MM.1S (cell line): ENCODE data around the gene FBLIM1.

Experiments used
- DNase-seq: peaks from one replicate; pipeline ENCODE4 v3.0.0-alpha.2; 2015
- H2AFZ ChIP-seq: fragments of 300-600 bp; sonication (generic); 2 replicates; pipeline ENCODE4 v1.6.0; 2016; ENCODE audit warnings: antibody characterized with exemption, low read length
- H3F3A ChIP-seq: fragments of 300-600 bp; sonication (generic); 2 replicates; pipeline ENCODE4 v1.6.1; 2016; ENCODE audit warnings: mild to moderate bottlenecking, antibody characterized with exemption, low read length, moderate library complexity, mixed read lengths; ENCODE audit not compliant: insufficient read depth
- H3K27ac ChIP-seq: fragments of 300-600 bp; sonication (generic); 2 replicates; pipeline ENCODE4 v1.5.1; 2016; ENCODE audit warnings: mild to moderate bottlenecking, low read length
- H3K27me3 ChIP-seq: fragments of 300-600 bp; sonication (generic); replicated peaks from 2 replicates; pipeline ENCODE4 v1.6.0; 2016; ENCODE audit warnings: low read length; ENCODE audit not compliant: insufficient read depth
- H3K36me3 ChIP-seq: fragments of 300-600 bp; sonication (generic); replicated peaks from 2 replicates; pipeline ENCODE4 v1.6.1; 2016; ENCODE audit warnings: mild to moderate bottlenecking, low read length, mixed read lengths; ENCODE audit not compliant: insufficient read depth
- H3K4me1 ChIP-seq: fragments of 300-600 bp; sonication (generic); 2 replicates; pipeline ENCODE4 v1.6.1; 2016; ENCODE audit warnings: low read length, mixed read lengths
- H3K4me2 ChIP-seq: fragments of 300-600 bp; sonication (generic); 2 replicates; pipeline ENCODE4 v1.6.0; 2016; ENCODE audit warnings: low read depth, low read length
- H3K4me3 ChIP-seq: fragments of 300-600 bp; sonication (generic); 2 replicates; pipeline ENCODE4 v1.5.1; 2016; ENCODE audit warnings: low read length, mixed read lengths
- H3K79me2 ChIP-seq: fragments of 300-600 bp; sonication (generic); 2 replicates; pipeline ENCODE4 v1.6.1; 2016; ENCODE audit warnings: mixed run types, low read length, mixed read lengths
- H3K9ac ChIP-seq: fragments of 300-600 bp; sonication (generic); 2 replicates; pipeline ENCODE4 v1.6.1; 2016; ENCODE audit warnings: low read length, mixed read lengths
- H3K9me2 ChIP-seq: fragments of 300-600 bp; sonication (generic); replicated peaks from 2 replicates; pipeline ENCODE4 v1.6.1; 2016; ENCODE audit warnings: mild to moderate bottlenecking, low read length, mixed read lengths; ENCODE audit not compliant: insufficient read depth
- H3K9me3 ChIP-seq: fragments of 300-600 bp; sonication (generic); replicated peaks from 2 replicates; pipeline ENCODE4 v1.6.1; 2016; ENCODE audit warnings: mild to moderate bottlenecking, low read length, mixed read lengths; ENCODE audit not compliant: insufficient read depth
- H4K20me1 ChIP-seq: fragments of 300-600 bp; sonication (generic); 2 replicates; pipeline ENCODE4 v1.6.1; 2016; ENCODE audit warnings: mild to moderate bottlenecking, low read length, moderate library complexity, mixed read lengths; ENCODE audit not compliant: insufficient read depth
- EZH2 ChIP-seq: fragments of 300-600 bp; sonication (generic); optimal IDR thresholded peaks from 2 replicates; pipeline ENCODE3; 2017; ENCODE audit warnings: low read depth, mild to moderate bottlenecking, antibody characterized with exemption, low read length, mixed read lengths
- EZH2phosphoT487 ChIP-seq: fragments of 300-600 bp; sonication (generic); IDR thresholded peaks from 2 replicates; pipeline ENCODE4 v1.6.1; 2018; ENCODE audit warnings: antibody characterized with exemption, low read length
- TF ChIP-seq, protein P1 (sequence below): fragments of 300-600 bp; sonication (generic); IDR thresholded peaks from 2 replicates; pipeline ENCODE4 v1.5.1; 2016; ENCODE audit warnings: antibody characterized with exemption, low read length, mixed read lengths

Gene FBLIM1

DNA sequence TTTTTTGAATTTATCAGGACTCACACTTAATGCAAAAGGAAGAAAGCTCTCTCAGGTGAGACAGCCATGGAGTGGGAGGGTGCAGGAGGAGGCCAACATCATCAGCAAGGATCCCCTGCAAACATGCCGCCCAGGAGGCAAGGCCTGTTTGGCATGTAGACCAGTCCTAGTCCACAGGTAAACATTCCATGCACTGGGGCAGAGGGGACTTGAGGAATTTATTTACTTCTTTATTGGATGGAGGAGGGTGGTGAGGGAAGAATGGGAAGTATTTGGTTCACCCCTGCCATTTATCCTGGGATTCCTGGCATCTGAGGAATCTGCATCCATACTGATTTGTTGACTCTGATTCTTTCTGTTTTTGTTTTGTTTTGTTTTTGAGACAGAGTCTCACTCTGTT, 50.4 kb downstream of the FBLIM1 start:
- H3K36me3 ChIP-seq: no peaks in the 10 kb centered on the region
- H3K79me2 ChIP-seq: no peaks in the 10 kb centered on the region
- no peaks in the 10 kb centered on the region for H4K20me1 ChIP-seq
- no peaks in the 10 kb centered on the region for H3F3A ChIP-seq
- H3K9me2 ChIP-seq: no peaks in the 10 kb centered on the region
- no peaks in the 10 kb centered on the region for H3K4me1 ChIP-seq
- H3K4me2 ChIP-seq: no peak overlapping the region
- no peak overlapping the region for H3K4me3 ChIP-seq
- H3K9me3 ChIP-seq: no peaks in the 10 kb centered on the region
- TF ChIP-seq, protein P1, sequence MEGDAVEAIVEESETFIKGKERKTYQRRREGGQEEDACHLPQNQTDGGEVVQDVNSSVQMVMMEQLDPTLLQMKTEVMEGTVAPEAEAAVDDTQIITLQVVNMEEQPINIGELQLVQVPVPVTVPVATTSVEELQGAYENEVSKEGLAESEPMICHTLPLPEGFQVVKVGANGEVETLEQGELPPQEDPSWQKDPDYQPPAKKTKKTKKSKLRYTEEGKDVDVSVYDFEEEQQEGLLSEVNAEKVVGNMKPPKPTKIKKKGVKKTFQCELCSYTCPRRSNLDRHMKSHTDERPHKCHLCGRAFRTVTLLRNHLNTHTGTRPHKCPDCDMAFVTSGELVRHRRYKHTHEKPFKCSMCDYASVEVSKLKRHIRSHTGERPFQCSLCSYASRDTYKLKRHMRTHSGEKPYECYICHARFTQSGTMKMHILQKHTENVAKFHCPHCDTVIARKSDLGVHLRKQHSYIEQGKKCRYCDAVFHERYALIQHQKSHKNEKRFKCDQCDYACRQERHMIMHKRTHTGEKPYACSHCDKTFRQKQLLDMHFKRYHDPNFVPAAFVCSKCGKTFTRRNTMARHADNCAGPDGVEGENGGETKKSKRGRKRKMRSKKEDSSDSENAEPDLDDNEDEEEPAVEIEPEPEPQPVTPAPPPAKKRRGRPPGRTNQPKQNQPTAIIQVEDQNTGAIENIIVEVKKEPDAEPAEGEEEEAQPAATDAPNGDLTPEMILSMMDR: no peak
- TF ChIP-seq EZH2 (no peak), EZH2phosphoT487 (no peak)
- no peak overlapping the region for H3K27ac ChIP-seq
- no peak overlapping the region for H2AFZ ChIP-seq
- DNase-seq: no peak
- no peaks in the 10 kb centered on the region for H3K27me3 ChIP-seq
- H3K9ac ChIP-seq: no peak overlapping the region

DNA sequence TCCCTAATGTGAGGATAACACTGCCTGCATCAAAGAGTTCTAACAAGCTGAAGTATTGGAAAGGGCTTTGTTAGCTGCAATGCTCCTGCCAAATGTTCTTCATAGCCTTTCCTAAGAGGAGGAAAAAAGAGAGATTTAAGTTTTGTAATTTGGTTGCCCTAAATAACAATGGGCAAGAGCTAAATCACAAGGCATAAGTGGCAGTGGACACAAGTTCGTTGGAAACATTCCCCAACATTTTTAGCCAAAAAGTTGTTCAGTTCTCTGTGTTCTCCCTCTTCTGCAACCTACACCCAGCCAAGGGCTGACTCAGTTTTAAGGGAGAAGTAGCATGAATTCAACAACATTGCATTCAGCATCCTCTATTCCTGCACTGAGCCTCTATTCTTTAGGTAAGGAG, 51.5 kb downstream of the FBLIM1 start:
- Histone ChIP-seq H3K27ac (no peak overlapping the region), H3F3A (no peaks in the 10 kb centered on the region), H3K27me3 (no peaks in the 10 kb centered on the region), H2AFZ (no peak overlapping the region), H3K9me3 (no peaks in the 10 kb centered on the region), H3K4me2 (no peak overlapping the region), H3K4me1 (no peaks in the 10 kb centered on the region), H3K9me2 (no peaks in the 10 kb centered on the region), H3K79me2 (no peaks in the 10 kb centered on the region), H3K36me3 (no peaks in the 10 kb centered on the region), H3K9ac (no peak overlapping the region), H3K4me3 (no peak overlapping the region), H4K20me1 (no peaks in the 10 kb centered on the region)
- TF ChIP-seq EZH2 (no peak), EZH2phosphoT487 (no peak)
- TF ChIP-seq, protein P1: no peak
- no peak for DNase-seq

DNA sequence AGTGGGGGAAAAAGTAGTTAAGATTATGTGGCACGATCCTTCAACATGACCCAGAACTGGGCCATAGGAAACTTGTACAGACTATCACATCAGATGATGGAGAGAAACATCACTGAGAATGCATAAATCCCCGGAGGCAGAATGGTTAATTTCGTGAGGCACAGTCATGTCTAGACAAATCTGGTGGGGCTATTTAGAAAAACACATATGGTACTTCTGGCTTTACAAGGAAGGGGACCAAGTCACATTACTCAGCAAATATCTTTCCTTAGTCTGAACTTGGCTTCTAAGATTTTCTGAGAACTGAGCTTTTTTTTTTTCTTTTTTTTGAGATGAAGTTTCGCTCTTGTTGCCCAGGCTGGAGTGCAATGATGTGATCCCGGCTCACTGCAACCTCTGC, 58.1 kb downstream of the FBLIM1 start:
- Histone ChIP-seq H3K36me3 (no peaks in the 10 kb centered on the region), H3F3A (no peaks in the 10 kb centered on the region), H2AFZ (no peak overlapping the region), H3K9me2 (no peaks in the 10 kb centered on the region), H3K27ac (no peak overlapping the region), H3K4me3 (no peak overlapping the region), H4K20me1 (no peaks in the 10 kb centered on the region), H3K9ac (no peak overlapping the region), H3K4me1 (no peaks in the 10 kb centered on the region), H3K27me3 (no peaks in the 10 kb centered on the region), H3K4me2 (no peak overlapping the region), H3K9me3 (no peaks in the 10 kb centered on the region), H3K79me2 (no peaks in the 10 kb centered on the region)
- no peak for DNase-seq
- TF ChIP-seq, protein P1: no peak
- TF ChIP-seq EZH2 (no peak), EZH2phosphoT487 (no peak)
